VCaP (cell line): ENCODE measurements around the gene TMEM151A.
"Not testable (repeated sequence)": the region's sequence is repeated elsewhere in the genome, so short reads cannot be mapped to it uniquely, and the experiment has no call there.

Experiments used
- H3K27ac ChIP-seq: fragments of 450-650 bp; 2 replicates; pipeline ENCODE4 v1.5.1; 2017
- CTCF ChIP-seq: fragments of 450-650 bp; conservative IDR thresholded peaks from 2 replicates; pipeline ENCODE4 v1.5.1; 2017; ENCODE audit warnings: mild to moderate bottlenecking, moderate library complexity

TMEM151A gene

DNA sequence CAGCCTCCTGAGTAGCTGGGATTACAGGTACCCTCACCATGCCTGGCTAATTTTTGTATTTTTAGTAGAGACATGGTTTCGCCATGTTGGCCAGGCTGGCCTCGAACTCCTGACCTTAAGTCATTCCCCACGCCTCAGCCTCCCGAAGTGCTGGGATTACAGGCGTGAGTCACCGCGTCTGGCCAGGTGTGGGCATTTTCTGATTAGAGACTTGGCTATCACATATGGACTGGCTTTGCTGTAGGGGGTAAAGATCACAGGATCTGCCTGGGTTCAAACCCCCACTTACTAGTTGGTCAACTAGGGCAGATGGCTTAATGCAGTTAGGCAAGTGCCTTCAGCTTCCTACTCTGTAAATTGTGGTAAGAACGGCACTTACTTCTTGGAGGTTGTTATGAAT, 18.6 kb downstream of the TMEM151A start:
- no peak for TF ChIP-seq CTCF

GRCh38 chr11:66310803-66311440, 19.2 kb downstream of the TMEM151A start:
- H3K27ac ChIP-seq: not testable (repeated sequence)

More for the DNA sequence above, 18.6 kb downstream of the TMEM151A start:
- H3K27ac ChIP-seq: no peak overlapping the region

DNA sequence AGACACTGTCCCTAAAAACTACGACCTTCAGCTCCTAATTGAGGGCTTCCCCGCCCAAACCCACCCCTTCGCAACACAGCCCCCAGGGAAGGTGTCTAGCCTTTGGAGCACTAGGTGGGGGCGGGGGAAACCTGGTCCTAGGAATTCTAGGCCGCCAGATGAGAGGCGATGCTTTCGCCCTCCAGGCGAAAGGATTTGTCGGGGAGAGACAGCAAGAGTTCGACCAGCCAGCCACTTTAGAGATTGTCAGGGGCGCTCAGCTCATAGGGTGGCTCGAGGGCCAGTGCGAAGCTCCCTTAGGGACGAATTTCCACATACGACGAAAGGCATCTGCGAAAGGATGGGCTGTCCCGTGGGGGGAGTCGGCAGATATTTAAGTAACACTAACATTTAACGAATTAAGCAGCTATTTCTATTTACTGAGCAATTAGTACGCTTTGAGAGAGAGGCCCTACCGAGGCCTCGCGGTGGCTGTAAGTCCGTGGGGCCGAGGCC, 19.8 kb downstream of the TMEM151A start:
- peak overlapping the region; percentile 69 for H3K27ac ChIP-seq
- peak; percentile 81; the same call in 1 of the 2 replicates for TF ChIP-seq CTCF

DNA sequence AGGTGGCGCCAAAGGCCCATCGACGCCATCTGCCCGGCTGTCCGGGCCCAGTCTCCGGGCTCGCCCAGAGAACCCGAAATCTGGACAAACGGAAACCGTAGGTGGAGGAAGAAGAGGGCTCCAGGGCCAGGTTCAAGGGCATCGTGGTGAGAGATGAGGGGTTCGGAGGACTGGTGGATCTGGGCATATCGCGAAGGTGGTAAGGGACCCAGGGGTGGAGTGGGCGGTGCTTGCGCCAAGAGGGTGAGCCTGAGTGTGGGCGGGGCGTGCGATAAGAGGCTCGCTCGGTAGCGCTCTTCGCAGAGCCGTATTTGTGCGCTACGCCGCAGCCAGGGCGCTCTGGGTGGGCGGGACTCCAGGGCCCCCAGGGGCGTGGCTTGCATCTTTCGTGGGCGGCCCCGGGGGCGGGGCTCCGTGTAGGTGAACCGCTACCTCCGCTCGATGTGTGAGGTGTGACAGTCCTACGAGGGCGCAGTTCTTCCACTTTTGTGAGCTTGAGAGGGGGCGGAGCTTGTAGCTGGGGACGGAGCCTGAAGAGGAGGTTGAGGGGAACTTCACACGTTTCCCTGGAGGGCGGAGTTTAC, 20.4 kb downstream of the TMEM151A start:
- peak overlapping the region; percentile 69 for H3K27ac ChIP-seq
- peak; percentile 47 for TF ChIP-seq CTCF

DNA sequence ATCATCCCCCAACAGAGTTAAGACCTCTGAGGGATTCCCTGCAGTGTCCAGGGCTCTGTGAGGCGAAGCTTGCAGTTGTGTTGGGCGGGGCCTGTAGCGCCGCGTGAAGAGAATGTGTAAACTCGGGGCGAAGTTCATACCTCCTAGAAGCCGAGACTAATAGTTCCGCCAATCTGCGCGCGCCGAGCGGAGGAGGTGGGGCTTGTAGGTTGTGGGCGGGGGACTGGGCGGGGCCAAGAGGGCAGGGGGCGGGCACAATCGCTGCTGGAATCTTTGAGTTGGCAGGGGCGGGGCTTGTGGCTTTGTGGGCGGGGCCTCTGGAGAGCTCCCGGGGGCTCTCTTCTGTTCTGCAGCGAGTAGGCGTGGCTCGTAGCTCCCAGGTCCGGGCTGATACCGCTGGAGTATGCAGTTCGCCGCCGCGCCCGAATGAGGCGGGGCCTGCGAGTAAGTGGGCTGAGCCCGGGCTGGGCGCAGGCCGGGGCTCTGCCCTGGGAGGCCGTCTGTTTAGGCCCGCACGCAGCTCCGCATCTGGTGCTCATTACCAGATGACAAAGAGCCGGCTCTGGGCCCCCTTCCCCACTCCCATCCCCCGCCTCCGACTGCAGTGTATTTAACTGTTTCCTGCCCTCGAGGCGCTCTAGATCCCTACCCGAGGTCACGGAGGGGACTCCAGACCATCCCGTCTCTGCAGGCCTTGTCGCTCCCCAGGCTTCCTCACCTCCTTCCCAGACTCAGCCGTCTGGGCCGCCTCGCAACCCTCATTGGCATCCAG, 21.0 kb downstream of the TMEM151A start:
- TF ChIP-seq CTCF: no peak
- H3K27ac ChIP-seq: peak overlapping the region; percentile 69

DNA sequence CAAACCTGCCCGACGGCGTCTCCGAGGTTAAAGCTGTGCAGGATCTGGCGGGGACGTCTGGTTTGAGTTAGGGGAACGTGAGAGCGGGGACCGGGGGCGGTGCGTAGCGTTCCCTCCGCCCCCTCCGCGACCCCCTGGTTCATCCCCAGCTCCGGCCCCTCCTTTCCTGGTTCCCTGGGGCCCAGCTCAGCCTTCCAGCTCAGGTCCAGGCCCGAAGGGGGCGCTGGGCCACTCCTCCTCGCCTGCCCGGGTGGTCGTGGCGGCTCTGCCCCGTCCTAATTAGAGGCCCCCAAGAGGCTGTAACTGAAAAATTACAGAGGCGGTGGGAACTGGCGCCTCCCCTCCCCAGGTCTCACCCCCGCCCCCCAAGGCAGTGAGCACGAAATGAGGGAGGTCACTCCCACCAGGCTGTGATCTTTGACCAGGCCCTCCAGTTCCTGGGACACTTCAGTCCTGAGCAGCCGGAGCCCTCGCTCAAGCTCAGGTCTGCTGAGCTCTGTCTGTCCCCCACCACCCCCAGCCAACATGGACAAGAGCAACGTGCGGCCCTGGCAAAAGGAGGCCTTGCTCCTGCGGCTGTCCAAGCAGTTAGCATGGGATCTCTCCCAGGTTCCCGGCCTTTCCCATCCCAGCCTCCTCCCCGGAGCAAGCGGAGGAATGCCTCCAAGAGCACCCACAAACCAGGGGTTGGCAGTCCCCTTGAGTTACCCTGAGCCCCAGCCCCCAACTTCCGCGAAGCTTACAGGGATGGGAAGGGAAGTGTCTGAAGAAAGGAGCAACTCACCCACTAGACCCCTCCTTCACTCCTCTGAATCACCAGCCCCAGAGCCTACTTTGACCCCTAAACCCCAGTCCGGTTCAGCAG, 21.9 kb downstream of the TMEM151A start:
- TF ChIP-seq CTCF: 0 out of 2 replicates have a peak, but pooled peaks have one; percentile 10
- peak overlapping the region; percentile 69 for H3K27ac ChIP-seq

DNA sequence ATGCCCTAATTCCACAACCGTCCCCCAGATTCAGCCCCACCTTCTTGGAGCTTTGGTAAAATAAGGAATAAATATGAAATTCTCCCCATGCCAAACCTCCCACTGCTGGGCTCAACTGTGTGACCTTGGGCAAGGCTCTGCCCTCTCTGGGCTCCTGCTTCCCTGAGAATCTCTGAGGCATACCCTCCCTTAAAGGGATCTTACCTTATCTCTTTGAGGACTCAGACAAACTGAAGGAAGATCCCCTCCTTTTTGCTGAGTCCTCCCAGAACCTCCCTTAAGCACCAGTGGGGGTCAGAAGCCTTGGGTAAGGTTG, 22.4 kb downstream of the TMEM151A start:
- no peak overlapping the region for H3K27ac ChIP-seq
- TF ChIP-seq CTCF: no peak
